ENCODE measurements around the gene ASL.
A peak's percentile ranks its signal among the peaks of the same experiment; 100 is the strongest.
"Not testable (repeated sequence)": the region's sequence is repeated elsewhere in the genome, so short reads cannot be mapped to it uniquely, and the experiment has no call there.

Gene ASL

GRCh38 chr7:66119245-66119850 lies 43.7 kb downstream of the ASL start:
- DNase-seq (ENCODE audit: low read depth in 2 of 2), result no peak

DNA sequence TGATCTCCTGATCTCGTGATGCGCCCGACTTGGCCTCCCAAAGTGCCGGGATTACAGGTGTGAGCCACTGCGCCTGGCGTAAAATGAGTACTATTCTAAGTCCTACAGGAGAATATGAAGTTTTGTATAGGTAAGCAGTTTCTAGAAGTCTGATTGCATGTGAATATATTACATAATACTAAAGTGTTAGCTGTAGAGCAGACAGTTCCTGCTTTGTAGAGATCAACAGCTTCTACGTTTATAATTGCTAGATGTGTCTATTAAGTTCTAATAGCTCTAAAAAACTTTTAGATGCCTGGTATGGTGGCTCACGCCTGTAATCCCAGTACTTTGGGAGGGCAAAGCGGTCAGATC lies 47.5 kb downstream of the ASL start:
- no peak for DNase-seq (ENCODE audit: low read depth in 2 of 2)

DNA sequence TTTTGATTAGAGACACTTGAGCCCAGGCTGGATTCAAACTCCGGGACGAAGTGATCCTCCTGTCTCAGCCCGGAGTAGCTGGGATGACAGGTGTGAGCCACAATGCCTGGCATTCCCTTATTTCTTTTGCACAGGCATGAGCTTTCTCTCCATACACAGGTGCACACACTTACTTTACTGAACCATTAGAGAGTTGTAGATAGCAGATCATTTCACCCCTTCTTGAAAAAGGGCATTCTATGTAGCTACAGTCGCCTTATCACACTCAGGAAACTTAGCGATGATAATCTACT lies 48.9 kb downstream of the ASL start:
- not testable (repeated sequence) for DNase-seq (ENCODE audit: low read depth in 2 of 2)

GRCh38 chr7:66125052-66125694 lies 49.6 kb downstream of the ASL start:
- no peak for DNase-seq (ENCODE audit: low read depth in 2 of 2)

DNA sequence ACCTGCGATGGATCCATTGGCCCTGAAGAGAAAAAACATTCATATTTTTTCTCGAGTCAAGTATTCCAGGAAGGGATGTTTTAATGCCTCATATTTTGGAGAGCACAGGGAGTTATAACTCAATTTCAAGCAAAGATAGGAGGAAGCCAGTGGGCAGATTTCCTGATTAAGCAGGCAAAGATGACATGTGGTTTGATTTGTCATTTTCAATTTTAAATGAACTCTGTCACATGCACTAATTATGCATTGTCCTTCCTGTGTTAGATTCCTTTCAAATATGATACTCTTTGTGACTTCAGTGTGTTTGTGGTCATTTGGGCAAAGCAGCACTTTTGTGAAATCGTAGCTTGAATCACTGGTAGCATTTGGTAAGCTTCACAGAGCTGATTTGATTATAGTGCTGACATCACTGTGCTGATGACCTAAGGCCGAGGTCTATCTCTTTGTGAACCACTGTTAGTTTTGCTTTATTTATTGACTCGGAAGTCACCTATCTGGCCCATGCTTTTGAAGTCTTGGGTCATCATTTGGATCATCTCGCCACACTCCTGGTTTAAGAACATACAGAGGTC lies 50.2 kb downstream of the ASL start:
- DNase-seq (ENCODE audit: low read depth in 2 of 2), result not testable (repeated sequence)

DNA sequence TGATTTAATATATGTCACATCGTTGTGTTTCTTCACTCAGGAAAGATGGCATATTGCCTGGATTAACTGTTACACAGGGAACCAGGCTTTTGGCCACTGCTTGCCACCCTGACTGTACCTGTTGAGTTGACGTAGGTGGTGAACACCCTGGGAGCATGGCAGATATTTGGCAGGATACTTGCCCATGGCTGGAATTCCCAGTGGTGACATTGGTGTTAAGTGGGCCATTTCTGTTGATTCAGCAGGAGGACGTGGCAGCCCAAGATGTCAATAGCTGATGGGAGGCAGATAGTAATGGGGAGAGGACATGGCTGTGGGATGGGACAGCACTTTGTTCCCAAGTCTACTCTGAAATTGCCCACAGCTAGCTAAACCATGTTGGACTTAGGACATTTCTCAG lies 51.6 kb downstream of the ASL start:
- not testable (repeated sequence) for DNase-seq (ENCODE audit: low read depth in 2 of 2)

DNA sequence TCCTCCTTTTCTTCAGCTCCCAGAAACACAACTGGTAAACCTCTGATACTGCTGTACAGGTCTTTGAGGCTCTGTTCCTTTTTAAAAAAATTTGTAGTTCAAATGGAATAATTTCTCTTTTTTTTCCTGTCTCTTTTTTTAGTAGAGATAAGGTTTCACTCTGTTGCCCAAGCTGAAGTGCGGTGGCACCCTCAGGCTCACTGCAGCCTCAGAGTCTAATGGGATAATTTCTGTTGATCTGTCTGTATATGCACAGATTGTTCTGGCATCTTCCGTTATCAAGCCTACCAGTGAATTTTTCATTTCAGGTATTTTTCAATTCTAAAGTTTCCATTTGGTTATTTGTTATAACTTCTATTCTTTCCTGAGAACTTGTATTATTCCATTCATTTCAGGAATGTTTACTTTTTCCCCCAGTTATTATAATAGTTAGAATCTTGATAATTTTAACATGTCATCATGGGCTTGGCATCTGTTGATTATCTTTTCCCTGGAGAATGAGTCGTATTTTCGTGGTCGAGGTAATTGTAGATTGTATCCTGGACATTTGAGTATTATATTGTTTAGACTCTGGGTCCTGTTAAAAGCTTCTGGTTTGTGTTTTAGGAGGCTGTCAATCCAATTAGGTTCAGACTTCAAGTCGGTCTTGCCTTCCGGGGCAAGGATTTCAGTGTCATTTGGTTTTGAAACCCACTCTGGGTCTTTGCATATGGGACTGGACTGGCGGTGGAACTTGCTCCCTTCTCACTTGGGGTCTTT lies 63.6 kb downstream of the ASL start:
- DNase-seq (ENCODE audit: low read depth in 2 of 2), result no peak

- DNase-seq (ENCODE audit: low read depth in 2 of 2), result peak; percentile 57 to 58
Observed at GRCh38 chr7:66140924-66141323, 65.3 kb downstream of the ASL start.

DNA sequence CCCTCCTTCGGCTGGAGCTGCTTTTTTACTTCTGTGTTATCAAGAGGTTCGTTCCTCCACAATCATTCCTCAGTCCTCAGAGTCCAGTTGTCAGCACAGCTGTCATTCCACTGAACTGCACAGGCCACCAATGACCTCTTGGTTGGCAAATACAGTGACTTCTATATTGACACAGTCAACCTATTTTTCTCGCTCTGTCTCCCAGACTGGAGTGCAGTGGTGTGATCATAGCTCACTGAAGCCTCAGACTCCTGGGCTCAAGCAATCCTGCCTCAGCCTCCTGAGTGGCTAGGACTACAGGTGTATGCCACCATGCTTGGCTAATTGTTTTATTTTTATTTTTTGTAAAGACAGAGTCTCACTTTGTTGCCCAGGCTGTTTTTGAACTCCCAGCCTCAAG lies 66.7 kb downstream of the ASL start:
- no peak for DNase-seq (ENCODE audit: low read depth in 2 of 2)

DNA sequence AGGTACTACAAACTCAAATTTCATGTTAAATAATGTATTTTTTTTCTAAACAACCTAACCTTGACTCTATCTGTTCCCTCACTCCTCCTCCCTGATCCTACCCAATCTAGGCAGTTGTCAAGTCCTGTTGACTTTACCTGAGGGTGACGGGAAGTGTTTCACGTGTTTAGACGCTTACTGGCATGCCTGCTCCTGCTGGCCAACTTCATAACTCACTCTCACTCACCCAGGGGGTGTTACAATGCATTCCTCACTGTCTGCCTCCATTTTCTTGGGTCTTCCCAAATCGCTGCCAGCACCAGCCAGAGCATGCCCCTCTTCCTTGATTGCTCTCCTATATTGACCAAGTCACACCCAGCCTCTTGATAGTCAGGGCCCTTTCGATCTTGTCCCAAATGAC lies 67.4 kb downstream of the ASL start:
- no peak for DNase-seq (ENCODE audit: low read depth in 2 of 2)
